Endothelial cell of umbilical vein (primary cell): ENCODE measurements around the gene PSMD14. TPM values are rescaled to one million over a fixed set of nuclear protein-coding genes. Genes with fewer than 3 reads are reported as not detected.

Experiments
- BruUV-seq: library from RNA; stranded (reverse); fragments of 400-500 nt; replicated peaks from 2 replicates; lab custom pipeline; 2021; lab: Mats Ljungman, UMichigan
- CTCF ChIA-PET: fragments of 300-600, 350-600 bp; sonication (Branson Sonifier 250); formaldehyde crosslinking; loops from one replicate; lab custom pipeline; 2021; ENCODE audit warnings: antibody characterized with exemption, inconsistent platforms; lab: Charles Lee
- POLR2A ChIA-PET: fragments of 300-600, 350-600 bp; sonication (Branson Sonifier 250); formaldehyde crosslinking; loops from one replicate; lab custom pipeline; 2021; ENCODE audit warnings: antibody characterized with exemption, inconsistent platforms; lab: Charles Lee
- DNase-seq: peaks from one replicate; pipeline ENCODE4 v3.0.0-alpha.2; 2011; ENCODE audit warnings: low read depth, low spot score
- FAIRE-seq: peaks from 2 replicates; lab custom pipeline; 2011; peaks lifted over from hg19 to GRCh38; lab: Jason Lieb, UNC
- H2AFZ ChIP-seq: 2 replicates; pipeline ENCODE4 v1.6.0; 2012; ENCODE audit warnings: low read depth, low read length, control low read depth, inconsistent platforms
- H3K27ac ChIP-seq: 2 replicates; pipeline ENCODE4 v1.5.1; 2011; ENCODE audit warnings: low read depth, mild to moderate bottlenecking, control low read depth, low read length, moderate library complexity; ENCODE audit not compliant: insufficient read depth
- H3K27me3 ChIP-seq, 2 experiments: 2 replicates each; pipeline versions ENCODE4 v1.6.0 to v1.6.1; 2011; ENCODE audit warnings: low read length in 2 of 2, mixed read lengths in 1 of 2; ENCODE audit not compliant: control insufficient read depth in 2 of 2, insufficient read depth in 2 of 2
- H3K36me3 ChIP-seq, 2 experiments: 2 replicates in 1 of 2; 3 replicates in 1 of 2; pipeline ENCODE4 v1.5.1; 2011; ENCODE audit warnings: low read length in 2 of 2, mild to moderate bottlenecking in 1 of 2, moderate library complexity in 1 of 2; ENCODE audit not compliant: control insufficient read depth in 2 of 2, insufficient read depth in 2 of 2; ENCODE audit errors: extremely low read depth in 1 of 2
- H3K4me1 ChIP-seq: 3 replicates; pipeline ENCODE4 v1.5.1; 2011; ENCODE audit warnings: mild to moderate bottlenecking, low read length; ENCODE audit not compliant: control insufficient read depth, insufficient read depth; ENCODE audit errors: extremely low read depth
- H3K4me2 ChIP-seq: 2 replicates; pipeline ENCODE4 v1.6.1; 2011; ENCODE audit warnings: low read length, control low read depth, mixed read lengths; ENCODE audit not compliant: insufficient read depth
- H3K4me3 ChIP-seq, 3 experiments: fragments of 200-600 bp in 1 of 3; sonication (generic), shearing (Covaris generic) in 1 of 3; replicated peaks in 1 of 3; 2 replicates each; pipeline ENCODE4 v1.5.1; 2011 to 2016; ENCODE audit warnings: control low read depth in 3 of 3, low read length in 3 of 3, mild to moderate bottlenecking in 2 of 3, inconsistent platforms in 1 of 3, low read depth in 1 of 3, moderate library complexity in 1 of 3; ENCODE audit not compliant: insufficient read depth in 1 of 3
- H3K79me2 ChIP-seq: 2 replicates; pipeline ENCODE4 v1.6.0; 2012; ENCODE audit warnings: low read length, inconsistent platforms; ENCODE audit not compliant: control insufficient read depth, insufficient read depth
- H3K9ac ChIP-seq: replicated peaks from 2 replicates; pipeline ENCODE3; 2011; ENCODE audit warnings: low read length, control low read depth; ENCODE audit not compliant: insufficient read depth; ENCODE audit errors: extremely low read depth
- H3K9me1 ChIP-seq: replicated peaks from 3 replicates; pipeline ENCODE4 v1.6.0; 2011; ENCODE audit warnings: mild to moderate bottlenecking, low read length; ENCODE audit not compliant: control insufficient read depth, insufficient read depth; ENCODE audit errors: extremely low read depth
- H3K9me3 ChIP-seq: replicated peaks from 2 replicates; pipeline ENCODE4 v1.5.1; 2012; ENCODE audit warnings: low read length, inconsistent platforms; ENCODE audit not compliant: control insufficient read depth, insufficient read depth
- H4K20me1 ChIP-seq: replicated peaks from 2 replicates; pipeline ENCODE3; 2011; ENCODE audit warnings: mild to moderate bottlenecking, low read length; ENCODE audit not compliant: control insufficient read depth, insufficient read depth; ENCODE audit errors: extremely low read depth
- EZH2 ChIP-seq: IDR thresholded peaks from 2 replicates; pipeline ENCODE4 v1.6.1; 2012; ENCODE audit warnings: borderline replicate concordance, low read depth, mild to moderate bottlenecking, moderate library complexity, low read length, inconsistent platforms; ENCODE audit not compliant: severe bottlenecking
- FOS ChIP-seq: IDR thresholded peaks from 2 replicates; pipeline ENCODE4 v1.6.1; 2011; ENCODE audit warnings: mild to moderate bottlenecking, low read length, moderate library complexity, borderline replicate concordance; ENCODE audit not compliant: insufficient read depth
- GATA2 ChIP-seq: IDR thresholded peaks from 2 replicates; pipeline ENCODE4 v1.7.0; 2011; ENCODE audit warnings: low read depth, mild to moderate bottlenecking, moderate library complexity, mixed read lengths, low read length; ENCODE audit not compliant: insufficient read length, insufficient read depth
- JUN ChIP-seq: IDR thresholded peaks from 2 replicates; pipeline ENCODE4 v1.6.1; 2011; ENCODE audit warnings: borderline replicate concordance, low read depth; ENCODE audit not compliant: insufficient read length, insufficient read depth
- MYC ChIP-seq: IDR thresholded peaks from one replicate; pipeline ENCODE4 v1.6.1; 2011; ENCODE audit warnings: mild to moderate bottlenecking, low read depth, low read length
- POLR2A ChIP-seq: IDR thresholded peaks from 2 replicates; pipeline ENCODE4 v1.6.1; 2012; ENCODE audit warnings: low read depth, mild to moderate bottlenecking, control low read depth, low read length
- POLR2AphosphoS5 ChIP-seq: IDR thresholded peaks from 2 replicates; pipeline ENCODE4 v1.6.1; 2012; ENCODE audit warnings: low read depth, mild to moderate bottlenecking, control low read depth, low read length, moderate library complexity; ENCODE audit not compliant: insufficient read depth
- dilution Hi-C: fragments of 300-500 bp; cut with MboI; formaldehyde crosslinking; loops from one replicate; pipeline ENCODE4 v1.15.0; 2019; ENCODE audit warnings: low sequenced_read_pairs; ENCODE audit not compliant: extremely low pct_ligation_motif_present
- intact Hi-C: fragments of 100-400 bp; cut with micrococcal nuclease; formaldehyde crosslinking; loops from one replicate; pipeline ENCODE4 v1.10.0; 2022
- polyA plus RNA-seq, 4 experiments: library from polyadenylated mRNA; depleted of rRNA in 3 of 4; stranded (reverse) in 3 of 4; unstranded in 1 of 4; fragments of >200 nt; gene quantifications; 2 replicates each; pipeline versions ENCODE4 v1.2.1 to v1.2.3, GENCODE V29; 2011 to 2012; ENCODE audit warnings: missing spikeins in 1 of 4
- total RNA-seq: library from RNA; stranded (reverse); gene quantifications from 2 replicates; pipeline ENCODE4 v1.2.3, GENCODE V29; 2021
- TF ChIP-seq, protein P1 (sequence below), 2 donors: IDR thresholded peaks; 1 replicate in 1 of 2; 2 replicates in 1 of 2; pipeline ENCODE4 v1.5.1; 2011; ENCODE audit warnings: low read length in 2 of 2, mild to moderate bottlenecking in 2 of 2, moderate library complexity in 2 of 2, control low read depth in 1 of 2, inconsistent platforms in 1 of 2, low read depth in 1 of 2; ENCODE audit not compliant: insufficient read depth in 1 of 2; ENCODE audit errors: extremely low read depth in 1 of 2
- TF ChIP-seq, protein P2 (sequence below): IDR thresholded peaks from 2 replicates; pipeline ENCODE4 v1.6.1; 2011; ENCODE audit not compliant: insufficient read depth, insufficient read length

PSMD14 gene
- total and polyA plus RNA-seq, 2 donors (not counting 3 experiments of a cell fraction or from before 2014, with no cell fraction given), result 47.6 to 85.4 TPM

DNA sequence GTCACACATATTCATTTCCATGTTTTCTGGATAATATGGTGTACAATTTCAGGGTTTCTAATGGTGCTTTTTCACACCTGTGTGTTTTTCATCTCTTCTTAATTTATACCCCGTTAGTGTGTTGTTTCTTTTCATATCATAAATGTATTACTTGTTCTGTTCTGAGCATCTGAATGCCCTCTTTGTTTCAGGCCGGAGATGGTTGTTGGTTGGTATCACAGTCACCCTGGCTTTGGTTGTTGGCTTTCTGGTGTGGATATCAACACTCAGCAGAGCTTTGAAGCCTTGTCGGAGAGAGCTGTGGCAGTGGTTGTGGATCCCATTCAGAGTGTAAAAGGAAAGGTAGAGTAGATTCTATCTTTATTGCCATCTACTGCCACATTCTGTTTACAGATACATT, 62.8 kb downstream of the PSMD14 start:
- peaks cover 14% of the 10 kb centered on the region for H3K79me2 ChIP-seq
- BruUV-seq, result no TSS peak
- H3K9me3 ChIP-seq, result no peaks in the 10 kb centered on the region
- ChIA-PET CTCF (no interaction called here), POLR2A (no interaction called here)
- H3K4me2 ChIP-seq, result no peak overlapping the region
- FAIRE-seq, result no peak
- no peak overlapping the region for H2AFZ ChIP-seq
- H3K4me3 ChIP-seq, result no peak overlapping the region
- H3K9me1 ChIP-seq, result no peaks in the 10 kb centered on the region
- H3K9ac ChIP-seq, result no peak overlapping the region
- no peaks in the 10 kb centered on the region for H3K27me3 ChIP-seq
- dilution Hi-C loops, result no loop called here
- intact Hi-C loops, result no loop called here
- H4K20me1 ChIP-seq, result no peaks in the 10 kb centered on the region
- TF ChIP-seq JUN, result no peak
- TF ChIP-seq, protein P1, sequence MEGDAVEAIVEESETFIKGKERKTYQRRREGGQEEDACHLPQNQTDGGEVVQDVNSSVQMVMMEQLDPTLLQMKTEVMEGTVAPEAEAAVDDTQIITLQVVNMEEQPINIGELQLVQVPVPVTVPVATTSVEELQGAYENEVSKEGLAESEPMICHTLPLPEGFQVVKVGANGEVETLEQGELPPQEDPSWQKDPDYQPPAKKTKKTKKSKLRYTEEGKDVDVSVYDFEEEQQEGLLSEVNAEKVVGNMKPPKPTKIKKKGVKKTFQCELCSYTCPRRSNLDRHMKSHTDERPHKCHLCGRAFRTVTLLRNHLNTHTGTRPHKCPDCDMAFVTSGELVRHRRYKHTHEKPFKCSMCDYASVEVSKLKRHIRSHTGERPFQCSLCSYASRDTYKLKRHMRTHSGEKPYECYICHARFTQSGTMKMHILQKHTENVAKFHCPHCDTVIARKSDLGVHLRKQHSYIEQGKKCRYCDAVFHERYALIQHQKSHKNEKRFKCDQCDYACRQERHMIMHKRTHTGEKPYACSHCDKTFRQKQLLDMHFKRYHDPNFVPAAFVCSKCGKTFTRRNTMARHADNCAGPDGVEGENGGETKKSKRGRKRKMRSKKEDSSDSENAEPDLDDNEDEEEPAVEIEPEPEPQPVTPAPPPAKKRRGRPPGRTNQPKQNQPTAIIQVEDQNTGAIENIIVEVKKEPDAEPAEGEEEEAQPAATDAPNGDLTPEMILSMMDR (IDR thresholded peaks at IDR 0.05; ENCODE audit: extremely low read depth in 1 of 2, insufficient read depth in 1 of 2, low read depth in 1 of 2, low read length in 2 of 2), result no peak
- TF ChIP-seq MYC, result no peak
- no peak for TF ChIP-seq FOS
- TF ChIP-seq GATA2, result no peak
- no peak for TF ChIP-seq EZH2
- no peak for TF ChIP-seq POLR2AphosphoS5
- TF ChIP-seq POLR2A, result no peak
- TF ChIP-seq, protein P2, sequence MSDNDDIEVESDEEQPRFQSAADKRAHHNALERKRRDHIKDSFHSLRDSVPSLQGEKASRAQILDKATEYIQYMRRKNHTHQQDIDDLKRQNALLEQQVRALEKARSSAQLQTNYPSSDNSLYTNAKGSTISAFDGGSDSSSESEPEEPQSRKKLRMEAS, result no peak
- no peak overlapping the region for H3K27ac ChIP-seq
- peaks cover 0 to 13% of the 10 kb centered on the region in 2 experiments for H3K36me3 ChIP-seq
- no peaks in the 10 kb centered on the region for H3K4me1 ChIP-seq
- no peak for DNase-seq
